Astrocyte of the spinal cord (primary cell): ENCODE measurements around the gene CLIP2.

Source experiments
- DNase-seq: peaks from one replicate; pipeline ENCODE4 v3.0.0; 2011; ENCODE audit warnings: low read depth, low spot score
- H3K4me3 ChIP-seq: 2 replicates; pipeline ENCODE4 v1.5.1; 2011; ENCODE audit warnings: low read depth, mild to moderate bottlenecking, low read length, moderate library complexity
- CTCF ChIP-seq: IDR thresholded peaks from 2 replicates; pipeline ENCODE4 v1.5.1; 2012; ENCODE audit warnings: low read depth, mild to moderate bottlenecking, low read length, inconsistent platforms
- in situ Hi-C: cut with HindIII; loops from 2 replicates; pipeline ENCODE4 v1.10.0; 2017; ENCODE audit warnings: low sequenced_read_pairs

The CLIP2 gene

GRCh38 chr7:74272305-74273038 is 16.7 kb upstream of the CLIP2 start:
- DNase-seq: peak; percentile 95
- H3K4me3 ChIP-seq: no peak overlapping the region
- in situ Hi-C loops: no loop called here
- no peak for TF ChIP-seq CTCF

GRCh38 chr7:74275401-74275881 is 13.8 kb upstream of the CLIP2 start:
- H3K4me3 ChIP-seq: no peak overlapping the region
- in situ Hi-C loops: no loop called here
- TF ChIP-seq CTCF: peak; percentile 63
- no peak for DNase-seq

- TF ChIP-seq CTCF: no peak
- H3K4me3 ChIP-seq: no peak overlapping the region
- DNase-seq: no peak
- in situ Hi-C loops: no loop called here
Observed at GRCh38 chr7:74277636-74278035, 11.6 kb upstream of the CLIP2 start.

- in situ Hi-C loops: no loop called here
- H3K4me3 ChIP-seq: no peak overlapping the region
- DNase-seq: no peak
- TF ChIP-seq CTCF: no peak
Observed at GRCh38 chr7:74280985-74281384, 8.2 kb upstream of the CLIP2 start.

GRCh38 chr7:74282748-74283459 is 6.3 kb upstream of the CLIP2 start:
- no peak for DNase-seq
- H3K4me3 ChIP-seq: no peak overlapping the region
- in situ Hi-C loops: no loop called here
- TF ChIP-seq CTCF: no peak

GRCh38 chr7:74283858-74284447 is 5.3 kb upstream of the CLIP2 start:
- no peak for TF ChIP-seq CTCF
- in situ Hi-C loops: no loop called here
- DNase-seq: no peak
- no peak overlapping the region for H3K4me3 ChIP-seq
